Astrocyte (in vitro differentiated cells and primary cell): Measurements from ENCODE around the gene AMOTL1. TPM values are rescaled to one million over a fixed set of nuclear protein-coding genes. Genes with fewer than 3 reads are reported as not detected.

Experiments
- DNase-seq: peaks from one replicate; pipeline ENCODE4 v3.0.0-alpha.2; 2010; ENCODE audit warnings: low read depth
- FAIRE-seq: peaks from 2 replicates; lab custom pipeline; 2011; peaks lifted over from hg19 to GRCh38; lab: Jason Lieb, UNC
- H2AFZ ChIP-seq: 2 replicates; pipeline ENCODE4 v1.6.0; 2012; ENCODE audit warnings: low read depth, low read length, inconsistent platforms
- H3K27ac ChIP-seq: 2 replicates; pipeline ENCODE4 v1.5.1; 2011; ENCODE audit warnings: low read depth, low read length, inconsistent platforms
- H3K27me3 ChIP-seq: 2 replicates; pipeline ENCODE4 v1.6.0; 2011; ENCODE audit warnings: low read length, inconsistent platforms; ENCODE audit not compliant: insufficient read depth
- H3K36me3 ChIP-seq: 2 replicates; pipeline ENCODE4 v1.5.1; 2011; ENCODE audit warnings: low read length, inconsistent platforms; ENCODE audit not compliant: insufficient read depth
- H3K4me1 ChIP-seq: 2 replicates; pipeline ENCODE4 v1.5.1; 2011; ENCODE audit warnings: low read length, inconsistent platforms; ENCODE audit not compliant: insufficient read depth
- H3K4me2 ChIP-seq: 2 replicates; pipeline ENCODE4 v1.6.0; 2012; ENCODE audit warnings: low read length, inconsistent platforms
- H3K4me3 ChIP-seq: 2 replicates; pipeline ENCODE4 v1.5.1; 2011; ENCODE audit warnings: low read depth, mild to moderate bottlenecking, low read length, inconsistent platforms; ENCODE audit not compliant: insufficient read depth
- H3K79me2 ChIP-seq: 2 replicates; pipeline ENCODE4 v1.6.0; 2012; ENCODE audit warnings: mild to moderate bottlenecking, low read length, inconsistent platforms; ENCODE audit not compliant: insufficient read depth
- H3K9ac ChIP-seq: 2 replicates; pipeline ENCODE4 v1.6.0; 2012; ENCODE audit warnings: mild to moderate bottlenecking, low read length, inconsistent platforms
- H3K9me3 ChIP-seq: 2 replicates; pipeline ENCODE4 v1.5.1; 2012; ENCODE audit warnings: low read depth, mild to moderate bottlenecking, low read length, inconsistent platforms; ENCODE audit not compliant: insufficient read depth
- H4K20me1 ChIP-seq: 2 replicates; pipeline ENCODE4 v1.6.0; 2012; ENCODE audit warnings: low read length, inconsistent platforms; ENCODE audit not compliant: insufficient read depth
- H3K27ac Mint-ChIP-seq: one replicate; pipeline ENCODE4 v1.8.0; 2021; ENCODE audit warnings: mild to moderate bottlenecking, mixed read lengths; ENCODE audit not compliant: unreplicated experiment
- H3K27me3 Mint-ChIP-seq: one replicate; pipeline ENCODE4 v1.8.0; 2021; ENCODE audit warnings: low read depth, mixed read lengths; ENCODE audit not compliant: unreplicated experiment
- H3K36me3 Mint-ChIP-seq: one replicate; pipeline ENCODE4 v1.8.0; 2021; ENCODE audit warnings: low read depth, mixed read lengths; ENCODE audit not compliant: unreplicated experiment
- H3K4me1 Mint-ChIP-seq: one replicate; pipeline ENCODE4 v1.8.0; 2021; ENCODE audit warnings: low read depth, mixed read lengths; ENCODE audit not compliant: unreplicated experiment
- H3K4me3 Mint-ChIP-seq: one replicate; pipeline ENCODE4 v1.8.0; 2021; ENCODE audit warnings: mild to moderate bottlenecking, moderate library complexity, mixed read lengths; ENCODE audit not compliant: unreplicated experiment
- H3K9me3 Mint-ChIP-seq: one replicate; pipeline ENCODE4 v1.8.0; 2021; ENCODE audit warnings: mild to moderate bottlenecking, mixed read lengths; ENCODE audit not compliant: unreplicated experiment
- EZH2 ChIP-seq: IDR thresholded peaks from 2 replicates; pipeline ENCODE4 v1.6.1; 2012; ENCODE audit warnings: mild to moderate bottlenecking, low read length, inconsistent platforms; ENCODE audit not compliant: insufficient read depth
- total RNA-seq: library from RNA; stranded (reverse); gene quantifications from 2 replicates; pipeline ENCODE4 v1.2.1, GENCODE V29; 2021
- TF ChIP-seq, protein P1 (sequence below): IDR thresholded peaks from 2 replicates; pipeline ENCODE4 v1.5.1; 2011; ENCODE audit warnings: low read depth, mild to moderate bottlenecking, inconsistent platforms, low read length, moderate library complexity; ENCODE audit not compliant: insufficient read depth

The AMOTL1 gene
- total RNA-seq, 1 donor from 2014 or later: 47.8 TPM

DNA sequence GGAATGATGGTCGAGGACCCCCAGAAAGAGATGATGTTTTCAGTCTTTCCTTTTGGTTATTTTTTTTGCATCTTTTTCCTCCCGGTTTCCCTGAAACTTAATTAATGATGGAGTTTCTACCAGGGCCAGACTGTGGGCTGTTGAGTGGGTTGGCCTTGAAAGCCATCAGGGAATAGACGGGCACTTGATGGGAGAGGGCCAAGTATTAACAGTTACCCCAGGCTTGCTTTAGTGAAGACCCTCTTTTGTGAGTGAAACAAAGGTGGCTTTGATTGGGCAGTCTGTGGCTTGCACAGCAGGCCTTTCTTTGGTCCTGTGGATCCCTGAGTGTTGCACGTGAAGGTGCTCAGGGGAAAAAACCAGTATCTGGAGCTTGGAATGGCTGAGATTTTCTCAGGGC is 56.9 kb downstream of the AMOTL1 start:
- peaks cover 49% of the 10 kb centered on the region for H3K36me3 ChIP-seq
- Mint-ChIP-seq H3K4me1 (no peaks in the 10 kb centered on the region), H3K36me3 (peaks cover 39% of the 10 kb centered on the region), H3K27ac (no peak overlapping the region), H3K9me3 (no peaks in the 10 kb centered on the region), H3K4me3 (no peak overlapping the region), H3K27me3 (no peaks in the 10 kb centered on the region)
- H3K27me3 ChIP-seq: no peaks in the 10 kb centered on the region
- peaks cover 67% of the 10 kb centered on the region for H4K20me1 ChIP-seq
- H3K9me3 ChIP-seq: no peaks in the 10 kb centered on the region
- H3K9ac ChIP-seq: no peak overlapping the region
- H3K27ac ChIP-seq: no peak overlapping the region
- TF ChIP-seq, protein P1, sequence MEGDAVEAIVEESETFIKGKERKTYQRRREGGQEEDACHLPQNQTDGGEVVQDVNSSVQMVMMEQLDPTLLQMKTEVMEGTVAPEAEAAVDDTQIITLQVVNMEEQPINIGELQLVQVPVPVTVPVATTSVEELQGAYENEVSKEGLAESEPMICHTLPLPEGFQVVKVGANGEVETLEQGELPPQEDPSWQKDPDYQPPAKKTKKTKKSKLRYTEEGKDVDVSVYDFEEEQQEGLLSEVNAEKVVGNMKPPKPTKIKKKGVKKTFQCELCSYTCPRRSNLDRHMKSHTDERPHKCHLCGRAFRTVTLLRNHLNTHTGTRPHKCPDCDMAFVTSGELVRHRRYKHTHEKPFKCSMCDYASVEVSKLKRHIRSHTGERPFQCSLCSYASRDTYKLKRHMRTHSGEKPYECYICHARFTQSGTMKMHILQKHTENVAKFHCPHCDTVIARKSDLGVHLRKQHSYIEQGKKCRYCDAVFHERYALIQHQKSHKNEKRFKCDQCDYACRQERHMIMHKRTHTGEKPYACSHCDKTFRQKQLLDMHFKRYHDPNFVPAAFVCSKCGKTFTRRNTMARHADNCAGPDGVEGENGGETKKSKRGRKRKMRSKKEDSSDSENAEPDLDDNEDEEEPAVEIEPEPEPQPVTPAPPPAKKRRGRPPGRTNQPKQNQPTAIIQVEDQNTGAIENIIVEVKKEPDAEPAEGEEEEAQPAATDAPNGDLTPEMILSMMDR: no peak
- no peak for TF ChIP-seq EZH2
- H3K4me2 ChIP-seq: no peak overlapping the region
- H2AFZ ChIP-seq: no peak overlapping the region
- no peak overlapping the region for H3K4me3 ChIP-seq
- peaks cover 65% of the 10 kb centered on the region for H3K79me2 ChIP-seq
- no peaks in the 10 kb centered on the region for H3K4me1 ChIP-seq
- FAIRE-seq (no peak), DNase-seq (no peak)

DNA sequence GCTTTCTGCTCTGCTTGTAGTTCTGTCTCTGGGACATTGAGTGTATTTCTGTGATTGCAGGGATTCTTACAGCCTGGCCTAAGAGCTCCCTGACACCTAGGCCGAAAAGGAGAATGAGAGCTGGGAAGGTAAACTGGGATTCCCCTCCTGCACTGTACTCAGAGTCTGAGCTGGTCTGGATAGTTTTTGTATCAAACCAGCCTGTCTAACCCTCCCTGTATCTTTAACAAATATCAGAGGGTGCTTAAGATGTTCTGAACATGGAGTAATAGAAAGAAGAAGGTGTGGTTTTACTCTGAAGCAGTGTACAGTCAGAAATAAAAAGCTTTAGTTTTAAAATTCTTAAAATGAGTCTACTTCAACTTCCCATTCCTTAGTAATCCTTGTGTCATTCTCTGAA is 57.3 kb downstream of the AMOTL1 start:
- Histone ChIP-seq H3K9ac (no peak overlapping the region), H2AFZ (no peak overlapping the region), H3K27ac (no peak overlapping the region), H3K9me3 (no peaks in the 10 kb centered on the region), H4K20me1 (peaks cover 67% of the 10 kb centered on the region), H3K79me2 (peaks cover 61% of the 10 kb centered on the region), H3K27me3 (no peaks in the 10 kb centered on the region), H3K4me2 (no peak overlapping the region), H3K4me3 (no peak overlapping the region), H3K4me1 (no peaks in the 10 kb centered on the region), H3K36me3 (peaks cover 53% of the 10 kb centered on the region)
- TF ChIP-seq EZH2: no peak
- TF ChIP-seq, protein P1: no peak
- Mint-ChIP-seq H3K36me3 (peaks cover 36% of the 10 kb centered on the region), H3K4me1 (no peaks in the 10 kb centered on the region), H3K4me3 (no peak overlapping the region), H3K27ac (no peak overlapping the region), H3K9me3 (no peaks in the 10 kb centered on the region), H3K27me3 (no peaks in the 10 kb centered on the region)
- FAIRE-seq (no peak), DNase-seq (no peak)

DNA sequence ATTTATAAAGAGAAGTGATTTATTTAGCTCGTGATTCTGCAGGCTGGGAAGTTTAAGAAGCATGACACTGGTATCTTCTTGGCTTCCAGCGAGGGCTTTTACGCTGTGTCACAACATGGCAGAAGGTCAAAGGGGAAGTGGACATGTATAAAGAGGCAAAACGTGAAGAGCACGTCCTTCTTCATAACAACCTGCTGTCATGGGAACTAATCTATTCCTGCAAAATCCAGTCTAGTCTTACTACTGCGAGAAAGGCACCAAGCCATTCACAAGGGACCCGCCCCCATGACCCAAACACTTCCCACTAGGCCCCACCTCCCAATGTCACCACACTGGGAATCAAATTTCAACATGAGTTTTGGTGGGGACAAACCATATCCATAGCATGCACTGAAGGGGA is 58.3 kb downstream of the AMOTL1 start:
- FAIRE-seq (no peak), DNase-seq (no peak)
- Histone ChIP-seq H3K36me3 (peaks cover 58% of the 10 kb centered on the region), H4K20me1 (peaks cover 61% of the 10 kb centered on the region), H3K4me1 (no peaks in the 10 kb centered on the region), H2AFZ (no peak overlapping the region), H3K27ac (no peak overlapping the region), H3K4me2 (no peak overlapping the region), H3K9me3 (no peaks in the 10 kb centered on the region), H3K79me2 (peaks cover 53% of the 10 kb centered on the region), H3K4me3 (no peak overlapping the region), H3K27me3 (no peaks in the 10 kb centered on the region), H3K9ac (no peak overlapping the region)
- Mint-ChIP-seq H3K27ac (no peak overlapping the region), H3K9me3 (no peaks in the 10 kb centered on the region), H3K4me3 (no peak overlapping the region), H3K27me3 (no peaks in the 10 kb centered on the region), H3K4me1 (no peaks in the 10 kb centered on the region), H3K36me3 (peaks cover 31% of the 10 kb centered on the region)
- TF ChIP-seq EZH2: no peak
- TF ChIP-seq, protein P1: no peak
